Upper lobe of left lung (tissue), 6 donors: ENCODE results near the gene SCAMP3. TPM values are rescaled to one million over a fixed set of nuclear protein-coding genes. Genes with fewer than 3 reads are reported as not detected.

Experiments
- ATAC-seq, 2 donors: fragments of 200-7000 bp; cut with Tn5 transposase; one replicate each; pipeline ENCODE4 v1.9.1; 2022; ENCODE audit warnings: mild to moderate bottlenecking in 2 of 2, moderate library complexity in 2 of 2; ENCODE audit not compliant: low FRiP score in 2 of 2
- DNase-seq, 2 donors: peaks; one replicate each; pipeline ENCODE4 v3.0.0-alpha.2; 2019 to 2020
- H3K27ac ChIP-seq, 4 donors: fragments of 200-600 bp; sonication (generic); one replicate each; pipeline ENCODE4 v1.5.1; 2016 to 2019
- H3K27me3 ChIP-seq, 4 donors: fragments of 200-600 bp; sonication (generic); one replicate each; pipeline ENCODE4 v1.5.1; 2017 to 2019
- H3K36me3 ChIP-seq, 4 donors: fragments of 200-600 bp; sonication (generic); one replicate each; pipeline ENCODE4 v1.5.1; 2016 to 2019
- H3K4me1 ChIP-seq, 4 donors: fragments of 200-600 bp; sonication (generic); one replicate each; pipeline ENCODE4 v1.5.1; 2018 to 2019
- H3K4me3 ChIP-seq, 4 donors: fragments of 200-600 bp; sonication (generic); one replicate each; pipeline ENCODE4 v1.5.1; 2017 to 2019; ENCODE audit warnings: mild to moderate bottlenecking in 2 of 4, moderate library complexity in 1 of 4
- H3K9me3 ChIP-seq, 4 donors: fragments of 200-600 bp; sonication (generic); one replicate each; pipeline ENCODE4 v1.5.1; 2018 to 2019
- EP300 ChIP-seq, 4 donors: sonication (generic); formaldehyde crosslinking; IDR thresholded peaks; one replicate each; pipeline ENCODE4 v1.5.1; 2017; ENCODE audit warnings: antibody characterized with exemption in 4 of 4, control low read depth in 2 of 4
- POLR2A ChIP-seq, 4 donors: fragments of 450-650 bp; IDR thresholded peaks; one replicate each; pipeline ENCODE4 v1.5.1; 2016 to 2017; ENCODE audit warnings: antibody characterized with exemption in 4 of 4, mild to moderate bottlenecking in 2 of 4
- POLR2AphosphoS5 ChIP-seq, 2 donors: sonication (generic); formaldehyde crosslinking; IDR thresholded peaks; one replicate each; pipeline ENCODE4 v1.5.1; 2017; ENCODE audit warnings: antibody characterized with exemption in 2 of 2
- WGBS, 2 donors: methylation state at CpG; one replicate each; pipeline ENCODE4 v1.1.5; 2017 to 2018; 5-methylcytosine and 5-hydroxymethylcytosine counted together
- total RNA-seq, 6 donors: library from RNA; depleted of rRNA in 4 of 6; stranded (reverse); fragments of >200 nt in 4 of 6; gene quantifications; one replicate each; pipeline versions ENCODE4 v1.1.0 to v1.2.1, GENCODE V29; 2016 to 2021
- TF ChIP-seq, protein P1 (sequence below), 6 experiments: fragments of 450-650 bp in 4 of 6; fragments of 200-600 bp in 2 of 6; sonication (generic) in 2 of 6; IDR thresholded peaks; one replicate each; pipeline ENCODE4 v1.5.1; 2016 to 2019; ENCODE audit warnings: antibody characterized with exemption in 6 of 6
- donor health status: DM: no; HTN: no; CAD: no; lungs with moderate emphysema.
- donor health status: DM: no; HTN: yes; CAD: no; lungs with severe emphysema.

The SCAMP3 gene
- total RNA-seq, 6 donors from 2014 or later: 61.5 to 96.1 (median 70.4) TPM

DNA sequence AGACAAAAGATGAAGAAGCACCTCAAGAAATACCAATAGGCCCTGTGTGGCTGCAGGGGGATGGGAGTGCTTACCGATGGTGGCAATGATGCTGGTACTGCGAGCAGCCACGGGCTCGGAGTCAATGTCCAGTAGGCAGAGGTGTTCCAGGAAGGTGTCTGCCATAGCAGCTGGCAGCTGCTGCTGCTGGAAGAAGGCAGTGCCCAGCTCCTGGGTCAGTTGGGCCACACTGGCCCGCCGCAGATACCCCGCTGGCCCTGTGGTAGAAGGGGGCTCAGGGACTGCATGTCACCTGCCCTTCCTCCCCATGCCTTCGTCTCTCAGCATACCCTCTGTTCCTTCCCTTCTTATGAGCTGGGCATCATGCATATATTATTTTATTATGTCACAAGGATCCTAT is 37.9 kb upstream of the SCAMP3 start:
- DNase-seq: peak in 1 of 2 donors; percentile 55
- Histone ChIP-seq H3K36me3 (no peaks in the 10 kb centered on the region), H3K4me1 (peaks cover 0 to 6% (median 6%) of the 10 kb centered on the region in 4 donors), H3K27ac (no peak overlapping the region), H3K27me3 (peaks cover 0 to 9% (median 4%) of the 10 kb centered on the region in 4 donors), H3K4me3 (no peak overlapping the region), H3K9me3 (no peaks in the 10 kb centered on the region)
- no peak for ATAC-seq
- no peak for TF ChIP-seq EP300 (IDR thresholded peaks at IDR 0.05)
- TF ChIP-seq POLR2AphosphoS5 (IDR thresholded peaks at IDR 0.05): no peak
- TF ChIP-seq, protein P1, sequence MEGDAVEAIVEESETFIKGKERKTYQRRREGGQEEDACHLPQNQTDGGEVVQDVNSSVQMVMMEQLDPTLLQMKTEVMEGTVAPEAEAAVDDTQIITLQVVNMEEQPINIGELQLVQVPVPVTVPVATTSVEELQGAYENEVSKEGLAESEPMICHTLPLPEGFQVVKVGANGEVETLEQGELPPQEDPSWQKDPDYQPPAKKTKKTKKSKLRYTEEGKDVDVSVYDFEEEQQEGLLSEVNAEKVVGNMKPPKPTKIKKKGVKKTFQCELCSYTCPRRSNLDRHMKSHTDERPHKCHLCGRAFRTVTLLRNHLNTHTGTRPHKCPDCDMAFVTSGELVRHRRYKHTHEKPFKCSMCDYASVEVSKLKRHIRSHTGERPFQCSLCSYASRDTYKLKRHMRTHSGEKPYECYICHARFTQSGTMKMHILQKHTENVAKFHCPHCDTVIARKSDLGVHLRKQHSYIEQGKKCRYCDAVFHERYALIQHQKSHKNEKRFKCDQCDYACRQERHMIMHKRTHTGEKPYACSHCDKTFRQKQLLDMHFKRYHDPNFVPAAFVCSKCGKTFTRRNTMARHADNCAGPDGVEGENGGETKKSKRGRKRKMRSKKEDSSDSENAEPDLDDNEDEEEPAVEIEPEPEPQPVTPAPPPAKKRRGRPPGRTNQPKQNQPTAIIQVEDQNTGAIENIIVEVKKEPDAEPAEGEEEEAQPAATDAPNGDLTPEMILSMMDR (IDR thresholded peaks at IDR 0.05): no peak
- no peak for TF ChIP-seq POLR2A (IDR thresholded peaks at IDR 0.05)
- 89 to 92% methylated on average over 8 of the region's 8 CpGs for WGBS, 2 donors

DNA sequence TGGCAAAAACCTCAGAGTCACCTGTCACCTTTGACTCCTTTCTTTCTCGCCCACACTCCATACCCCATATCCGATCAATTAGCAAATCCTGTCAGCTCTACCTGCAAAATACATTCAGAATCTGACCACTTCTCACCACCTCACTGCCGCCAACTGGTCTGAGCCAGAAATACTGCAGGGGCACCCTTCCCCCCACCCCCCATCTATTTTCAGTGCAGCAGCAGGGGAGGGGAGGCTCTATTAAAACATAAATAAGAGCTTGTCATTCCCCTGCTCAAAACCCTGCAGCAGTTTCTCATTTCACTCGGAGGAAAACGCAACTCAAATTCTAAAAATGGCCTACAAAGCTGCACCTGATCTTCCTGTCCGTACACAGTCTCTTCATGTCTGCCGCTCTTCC is 35.2 kb upstream of the SCAMP3 start:
- TF ChIP-seq POLR2AphosphoS5 (IDR thresholded peaks at IDR 0.05) (no peak), POLR2A (IDR thresholded peaks at IDR 0.05) (no peak), EP300 (IDR thresholded peaks at IDR 0.05) (no peak)
- TF ChIP-seq, protein P1 (IDR thresholded peaks at IDR 0.05): no peak
- H3K27ac ChIP-seq: no peak overlapping the region
- WGBS, 2 donors: 70 to 77% methylated on average over 7 of the region's 7 CpGs

GRCh38 chr1:155296661-155297060 is 34.5 kb upstream of the SCAMP3 start:
- Histone ChIP-seq H3K4me1 (peaks cover 0 to 10% (median 7%) of the 10 kb centered on the region in 4 donors), H3K27ac (no peak overlapping the region), H3K27me3 (peaks cover 0 to 15% (median 7%) of the 10 kb centered on the region in 4 donors), H3K9me3 (no peaks in the 10 kb centered on the region), H3K4me3 (no peak overlapping the region), H3K36me3 (no peaks in the 10 kb centered on the region)
- WGBS, 2 donors: 84 to 89% methylated on average over 3 of the region's 3 CpGs
- DNase-seq (no peak), ATAC-seq (no peak)
- no peak for TF ChIP-seq EP300 (IDR thresholded peaks at IDR 0.05)
- no peak for TF ChIP-seq POLR2A (IDR thresholded peaks at IDR 0.05)
- TF ChIP-seq POLR2AphosphoS5 (IDR thresholded peaks at IDR 0.05): no peak

More for the DNA sequence above, 35.2 kb upstream of the SCAMP3 start:
- DNase-seq (no peak), ATAC-seq (no peak)
- Histone ChIP-seq H3K27me3 (peaks cover 0 to 15% (median 7%) of the 10 kb centered on the region in 4 donors), H3K4me1 (peaks cover 0 to 10% (median 7%) of the 10 kb centered on the region in 4 donors), H3K36me3 (no peaks in the 10 kb centered on the region), H3K9me3 (no peaks in the 10 kb centered on the region), H3K4me3 (no peak overlapping the region)

GRCh38 chr1:155295942-155296267 is 33.7 kb upstream of the SCAMP3 start:
- ATAC-seq (peak in 1 of 2 donors; percentile 24), DNase-seq (peak in 1 of 2 donors; percentile 32)
- 75 to 85% methylated on average over 6 to 7 of the region's 7 CpGs for WGBS, 2 donors
- H3K4me3 ChIP-seq: no peak overlapping the region
- H3K36me3 ChIP-seq: no peaks in the 10 kb centered on the region
- no peak overlapping the region for H3K27ac ChIP-seq
- H3K9me3 ChIP-seq: no peaks in the 10 kb centered on the region
- H3K4me1 ChIP-seq: peaks cover 0 to 10% (median 7%) of the 10 kb centered on the region in 4 donors
- peaks cover 0 to 15% (median 7%) of the 10 kb centered on the region in 4 donors for H3K27me3 ChIP-seq
- TF ChIP-seq, protein P1 (IDR thresholded peaks at IDR 0.05): no peak
- TF ChIP-seq POLR2A (IDR thresholded peaks at IDR 0.05) (no peak), EP300 (IDR thresholded peaks at IDR 0.05) (no peak), POLR2AphosphoS5 (IDR thresholded peaks at IDR 0.05) (no peak)

DNA sequence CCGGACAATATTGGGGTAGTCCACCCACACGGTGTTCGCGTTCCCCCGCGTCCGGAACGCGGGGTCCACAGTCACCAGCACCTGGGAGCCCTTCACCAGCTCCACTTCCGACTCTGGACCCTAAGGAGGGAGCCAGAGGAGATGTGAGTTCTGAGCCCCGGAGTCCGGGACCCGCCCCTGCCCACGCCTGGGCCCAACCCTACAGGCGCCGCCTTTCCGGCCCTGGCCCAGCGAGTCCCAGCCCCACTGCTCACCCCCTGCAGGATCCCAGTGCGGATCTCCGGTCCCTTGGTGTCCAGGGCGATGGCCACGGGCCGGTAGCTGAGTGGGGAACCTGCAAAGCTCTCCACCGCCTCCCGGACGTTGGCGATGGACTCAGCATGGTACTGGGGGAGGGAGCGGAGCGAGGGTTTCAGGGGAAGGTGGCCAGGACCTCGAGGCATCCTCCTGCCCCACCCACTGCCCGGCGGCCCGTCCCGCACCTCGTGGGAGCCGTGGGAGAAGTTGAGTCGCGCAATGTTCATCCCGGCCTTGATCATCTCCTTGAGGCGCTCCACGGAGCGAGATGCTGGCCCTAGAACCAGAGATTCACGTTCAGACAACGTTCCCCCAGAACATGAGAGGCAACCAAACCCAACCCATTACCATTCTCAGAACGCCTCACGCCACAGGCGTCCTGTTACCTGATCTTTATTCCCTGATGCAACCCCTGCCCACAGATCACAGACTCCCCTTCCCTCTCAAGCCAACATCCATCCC is 33.2 kb upstream of the SCAMP3 start:
- H3K4me3 ChIP-seq: no peak overlapping the region
- DNase-seq: peak in 1 of 2 donors; percentile 82
- 20 to 26% methylated on average over 17 to 30 of the region's 47 CpGs for WGBS, 2 donors

More for the DNA sequence above, 33.2 kb upstream of the SCAMP3 start:
- TF ChIP-seq POLR2A (IDR thresholded peaks at IDR 0.05) (no peak), POLR2AphosphoS5 (IDR thresholded peaks at IDR 0.05) (no peak), EP300 (IDR thresholded peaks at IDR 0.05) (no peak)
- TF ChIP-seq, protein P1 (IDR thresholded peaks at IDR 0.05): no peak
- no peaks in the 10 kb centered on the region for H3K9me3 ChIP-seq
- no peaks in the 10 kb centered on the region for H3K36me3 ChIP-seq
- peak in 1 of 2 donors; percentile 57 for ATAC-seq
- peaks cover 0 to 10% (median 7%) of the 10 kb centered on the region in 4 donors for H3K4me1 ChIP-seq
- peaks cover 0 to 15% (median 7%) of the 10 kb centered on the region in 4 donors for H3K27me3 ChIP-seq
- H3K27ac ChIP-seq: no peak overlapping the region
